CD4-positive, alpha-beta T cell treated with Interleukin-10 for 1 hour (primary cell): ENCODE results near the gene TLR8.
A peak's percentile ranks its signal among the peaks of the same experiment; 100 is the strongest.

Experiments
- DNase-seq: peaks from one replicate; pipeline ENCODE4 v3.0.0-alpha.2; 2020

Gene TLR8

DNA sequence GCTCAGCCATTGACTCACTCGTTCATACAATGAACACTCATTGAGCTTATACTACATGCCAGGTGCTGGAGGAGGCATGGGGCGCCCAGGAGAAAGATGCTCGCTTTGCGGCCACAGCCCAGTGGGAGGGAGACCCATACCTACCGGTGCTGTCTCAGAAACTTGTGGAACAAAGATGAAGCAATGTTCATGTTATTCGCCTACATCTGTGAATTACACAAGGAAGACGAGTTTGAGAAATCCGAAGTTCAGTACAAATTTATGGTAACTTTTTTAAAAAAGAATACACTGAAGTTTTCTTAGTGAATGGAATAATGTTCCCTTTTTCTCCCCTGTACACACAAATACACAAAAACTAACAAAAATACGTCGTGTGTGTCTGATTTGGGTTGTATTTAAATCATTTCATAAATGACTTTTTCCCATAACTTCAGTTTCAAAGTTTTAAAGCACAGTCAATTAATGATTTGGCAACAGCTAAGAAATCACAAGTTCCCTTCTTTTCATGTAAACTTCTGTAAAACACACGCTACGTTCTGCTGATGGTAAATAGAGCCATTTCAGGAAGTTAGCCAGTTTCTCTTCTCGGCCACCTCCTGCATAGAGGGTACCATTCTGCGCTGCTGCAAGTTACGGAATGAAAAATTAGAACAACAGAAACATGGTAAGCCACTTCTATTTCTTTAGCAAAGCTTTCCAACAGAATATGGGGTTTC, at the start of gene TLR8:
Gene TLR8 (plus strand): TSS at position 575 of the 716 bp plus-strand sequence. CDS start 87 bp downstream, at position 662.
- DNase-seq: no peak

DNA sequence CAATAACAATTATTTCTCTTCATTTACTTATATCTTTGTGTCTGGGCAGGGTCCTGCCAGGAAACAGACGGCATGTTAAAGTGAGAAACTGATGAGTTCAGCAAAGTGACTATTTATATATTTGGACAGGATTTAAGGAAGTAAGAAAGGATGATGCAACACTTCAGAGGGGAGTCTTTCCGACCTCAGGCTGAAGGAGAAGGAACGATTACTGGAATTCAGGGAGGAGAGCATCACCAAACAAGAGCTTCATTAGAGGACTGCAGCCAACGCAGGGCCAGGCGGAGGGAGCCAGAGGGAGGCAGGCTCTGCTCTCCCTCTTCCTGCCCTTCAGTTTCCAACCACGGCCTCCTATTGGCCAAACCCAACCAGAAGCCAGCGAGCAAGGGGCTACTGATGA, 41.1 kb upstream of the TLR8 start:
- DNase-seq: no peak

DNA sequence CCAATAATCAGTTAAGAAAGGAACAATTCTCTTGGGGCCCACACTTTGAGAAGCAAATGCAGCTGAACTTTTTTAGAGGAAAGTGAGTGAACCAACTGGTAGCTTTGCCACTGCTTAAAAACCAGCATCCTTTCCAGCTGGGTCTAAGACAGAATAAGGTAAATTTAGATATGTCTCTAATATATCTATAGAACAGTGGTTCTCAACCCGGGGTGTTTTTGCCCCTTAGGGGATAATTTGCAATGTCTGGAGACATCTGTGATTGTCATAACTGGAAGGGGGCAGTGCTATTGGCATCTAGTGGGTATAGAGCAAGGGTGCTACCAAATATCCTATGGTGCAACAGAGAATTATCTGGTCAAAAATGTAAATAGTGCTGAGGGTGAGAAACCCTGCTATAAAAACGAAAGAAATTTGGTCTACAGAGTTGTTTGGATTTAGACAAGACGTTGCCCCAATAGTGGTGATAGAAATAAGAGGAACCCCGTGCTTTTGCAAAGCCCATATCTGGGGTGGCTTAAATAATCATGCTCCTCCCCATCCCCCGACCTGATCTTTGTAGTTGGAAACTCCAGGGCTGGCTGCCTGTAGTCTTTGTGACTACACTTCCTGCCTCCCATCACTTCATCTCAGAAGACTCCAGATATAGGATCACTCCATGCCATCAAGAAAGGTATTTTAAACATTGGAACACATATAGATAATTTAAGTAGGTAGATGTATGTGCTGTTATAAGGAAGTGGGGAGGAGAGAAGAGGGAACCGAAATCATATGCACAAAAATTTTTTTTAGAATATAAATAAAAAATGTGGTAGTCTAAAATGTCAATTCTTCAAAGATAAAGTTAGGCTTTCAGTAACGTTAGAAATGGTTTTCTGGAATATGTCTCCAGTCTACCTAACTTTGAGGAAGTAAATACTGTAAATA, 39.7 kb upstream of the TLR8 start, which contains the start of gene TLR7:
Gene TLR7 (plus strand): TSS at position 622 of the 927 bp plus-strand sequence. CDS start 507 bp downstream, outside the sequence.
- DNase-seq: no peak

DNA sequence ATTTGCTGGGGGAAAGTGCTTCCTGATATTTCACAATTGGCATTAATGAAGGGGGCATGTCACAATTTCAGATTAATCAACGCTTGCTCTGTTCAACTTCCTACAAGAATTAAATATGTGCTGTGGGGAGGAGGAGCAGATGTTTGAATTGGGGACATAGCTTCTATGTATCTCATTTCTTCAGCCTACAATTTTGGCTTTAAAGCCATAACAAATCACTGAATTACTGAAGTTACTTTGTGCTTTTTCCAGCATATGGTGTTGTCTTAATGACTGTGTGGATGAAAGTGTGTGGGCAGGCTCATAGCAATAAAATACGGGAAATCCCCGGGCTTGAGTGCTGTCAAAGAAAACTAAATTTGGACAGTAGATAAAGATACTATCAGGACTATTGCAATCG, 38.7 kb upstream of the TLR8 start:
- DNase-seq: no peak

DNA sequence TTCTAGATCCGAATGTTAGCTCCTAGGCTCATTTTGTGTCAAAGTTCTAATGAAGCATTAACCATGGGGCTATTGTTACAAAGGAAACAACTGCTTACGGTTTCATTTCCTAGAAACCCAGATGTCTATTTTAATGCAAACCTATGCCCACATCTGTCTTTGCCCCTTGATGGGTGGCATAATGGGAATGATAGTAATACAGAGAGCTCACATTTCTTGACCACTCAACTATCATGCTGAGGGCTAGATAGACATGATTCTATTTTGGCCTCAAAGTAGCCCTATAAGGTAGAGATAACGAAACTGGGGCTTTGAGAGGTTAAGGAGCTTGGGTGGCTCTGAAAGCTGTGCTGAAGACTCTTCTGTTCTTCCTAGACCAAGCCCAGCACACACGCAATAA, 37.7 kb upstream of the TLR8 start:
- no peak for DNase-seq

DNA sequence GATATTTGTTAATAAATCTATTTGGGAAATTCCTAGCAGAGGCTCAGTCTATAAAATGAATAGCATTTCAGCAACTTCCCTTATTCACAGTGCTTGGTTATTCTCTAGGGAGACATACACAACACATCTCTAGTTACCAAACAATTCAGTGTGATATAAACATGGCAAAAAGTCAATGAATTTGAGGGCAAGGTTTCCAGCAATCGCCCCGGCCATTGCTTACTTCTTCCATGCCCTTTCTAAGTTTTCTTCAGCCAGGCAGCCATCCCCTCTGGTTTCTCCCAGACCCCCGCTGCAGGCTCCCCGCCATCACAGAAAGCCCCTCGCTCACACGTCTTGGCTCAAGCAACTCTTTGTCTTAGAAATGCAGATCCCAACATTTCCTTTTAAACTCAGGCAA, 35.2 kb upstream of the TLR8 start:
- DNase-seq: no peak

DNA sequence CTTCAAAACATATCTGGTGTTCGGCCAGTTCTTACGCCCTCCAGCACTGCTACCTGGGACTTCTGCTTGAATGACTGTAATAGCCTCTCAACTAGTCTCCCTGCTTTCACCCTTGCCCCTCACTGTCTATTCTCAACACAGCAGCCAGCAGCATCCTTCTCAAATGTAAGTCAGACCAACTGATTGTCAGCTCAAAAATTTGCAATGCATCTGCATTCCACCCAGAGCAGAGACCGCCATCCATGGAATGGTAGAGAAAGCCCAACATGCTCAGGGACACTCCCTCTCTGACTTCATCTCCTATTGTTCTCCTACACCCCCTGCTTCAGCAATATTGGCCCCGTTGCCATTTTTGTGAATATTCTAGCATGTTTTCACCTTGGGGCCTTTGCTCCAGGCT, 33.7 kb upstream of the TLR8 start:
- DNase-seq: no peak

DNA sequence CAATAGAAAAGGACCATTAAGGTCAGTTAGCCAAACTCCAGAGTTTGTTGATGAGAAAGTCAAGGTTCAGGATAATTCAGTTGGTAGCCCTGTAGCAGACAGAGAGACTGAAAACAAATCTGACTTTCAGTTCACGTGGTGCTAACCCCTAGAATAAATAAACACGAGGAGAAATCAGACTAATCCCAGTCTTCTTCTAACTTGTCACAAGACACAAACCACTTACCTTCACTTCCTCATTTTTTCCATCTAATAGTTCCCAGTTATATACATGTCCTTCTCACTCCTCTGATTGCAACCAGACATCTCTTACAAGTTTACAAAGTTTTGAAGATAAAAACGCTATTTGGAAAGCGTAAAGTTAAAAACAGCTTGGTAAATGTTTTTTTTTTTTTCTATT, 31.8 kb upstream of the TLR8 start:
- no peak for DNase-seq

DNA sequence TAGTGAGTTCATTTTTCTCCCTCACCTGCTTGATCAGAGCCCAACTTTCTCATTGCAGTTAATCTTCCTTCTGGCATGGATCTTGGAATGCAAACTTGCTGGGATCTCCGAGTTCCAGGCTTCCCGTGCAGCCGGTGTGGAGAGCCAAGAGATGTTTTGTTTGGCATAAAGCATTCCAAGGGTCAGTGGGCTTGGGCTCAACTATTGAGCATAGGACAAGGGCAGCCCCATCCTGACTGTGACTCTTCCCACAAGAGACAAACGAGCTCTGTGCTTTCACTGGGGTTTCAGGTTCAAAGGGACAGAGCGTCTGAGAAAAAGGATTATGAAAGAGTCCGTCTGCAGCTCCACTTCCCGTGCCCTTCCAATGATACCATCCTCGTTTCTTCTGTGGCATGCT, 29.0 kb upstream of the TLR8 start:
- no peak for DNase-seq

DNA sequence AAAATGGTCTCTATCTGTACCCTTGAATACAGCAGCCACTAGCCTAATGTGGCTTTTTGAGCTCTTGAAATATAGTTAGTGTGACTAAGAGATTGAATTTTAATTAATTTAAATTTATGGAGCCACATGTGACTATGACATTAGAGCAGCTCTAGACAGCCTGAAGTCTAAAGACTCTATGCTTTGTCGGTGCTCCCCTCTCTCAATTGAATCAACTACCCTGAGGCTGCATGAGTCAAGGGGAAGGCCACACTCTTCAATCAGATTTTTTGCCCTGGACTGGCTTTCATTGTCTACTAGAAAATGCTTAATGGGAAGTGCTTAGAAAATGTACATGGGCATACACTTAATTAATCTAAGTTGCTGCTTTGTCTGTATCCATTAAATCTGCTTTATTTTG, 27.9 kb upstream of the TLR8 start:
- no peak for DNase-seq

DNA sequence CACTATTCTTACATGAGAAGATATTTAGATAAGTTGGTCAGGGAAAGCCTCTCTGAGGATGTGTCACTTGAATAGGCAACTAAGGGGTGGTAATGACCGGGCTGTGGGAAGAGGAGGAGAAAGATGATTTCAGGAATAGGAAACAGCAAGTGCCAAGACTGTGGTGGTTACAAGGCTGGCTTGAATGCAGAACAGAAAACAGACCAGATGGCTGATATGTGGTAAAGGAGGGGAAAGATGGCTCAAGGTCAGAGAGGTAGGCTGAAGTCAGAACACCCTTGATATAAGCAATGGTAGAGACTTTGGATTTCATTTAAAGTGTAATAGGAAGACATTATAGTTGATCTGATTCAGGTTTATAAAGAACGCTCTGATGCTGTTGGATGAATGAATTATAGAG, 24.5 kb upstream of the TLR8 start:
- DNase-seq: no peak

DNA sequence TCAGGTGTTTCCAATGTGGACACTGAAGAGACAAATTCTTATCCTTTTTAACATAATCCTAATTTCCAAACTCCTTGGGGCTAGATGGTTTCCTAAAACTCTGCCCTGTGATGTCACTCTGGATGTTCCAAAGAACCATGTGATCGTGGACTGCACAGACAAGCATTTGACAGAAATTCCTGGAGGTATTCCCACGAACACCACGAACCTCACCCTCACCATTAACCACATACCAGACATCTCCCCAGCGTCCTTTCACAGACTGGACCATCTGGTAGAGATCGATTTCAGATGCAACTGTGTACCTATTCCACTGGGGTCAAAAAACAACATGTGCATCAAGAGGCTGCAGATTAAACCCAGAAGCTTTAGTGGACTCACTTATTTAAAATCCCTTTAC, 20.9 kb upstream of the TLR8 start:
- DNase-seq: no peak

DNA sequence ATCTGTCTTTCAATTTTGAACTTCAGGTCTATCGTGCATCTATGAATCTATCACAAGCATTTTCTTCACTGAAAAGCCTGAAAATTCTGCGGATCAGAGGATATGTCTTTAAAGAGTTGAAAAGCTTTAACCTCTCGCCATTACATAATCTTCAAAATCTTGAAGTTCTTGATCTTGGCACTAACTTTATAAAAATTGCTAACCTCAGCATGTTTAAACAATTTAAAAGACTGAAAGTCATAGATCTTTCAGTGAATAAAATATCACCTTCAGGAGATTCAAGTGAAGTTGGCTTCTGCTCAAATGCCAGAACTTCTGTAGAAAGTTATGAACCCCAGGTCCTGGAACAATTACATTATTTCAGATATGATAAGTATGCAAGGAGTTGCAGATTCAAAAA, 19.9 kb upstream of the TLR8 start:
- DNase-seq: no peak

DNA sequence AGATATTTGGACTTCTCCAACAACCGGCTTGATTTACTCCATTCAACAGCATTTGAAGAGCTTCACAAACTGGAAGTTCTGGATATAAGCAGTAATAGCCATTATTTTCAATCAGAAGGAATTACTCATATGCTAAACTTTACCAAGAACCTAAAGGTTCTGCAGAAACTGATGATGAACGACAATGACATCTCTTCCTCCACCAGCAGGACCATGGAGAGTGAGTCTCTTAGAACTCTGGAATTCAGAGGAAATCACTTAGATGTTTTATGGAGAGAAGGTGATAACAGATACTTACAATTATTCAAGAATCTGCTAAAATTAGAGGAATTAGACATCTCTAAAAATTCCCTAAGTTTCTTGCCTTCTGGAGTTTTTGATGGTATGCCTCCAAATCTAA, 19.3 kb upstream of the TLR8 start:
- no peak for DNase-seq

DNA sequence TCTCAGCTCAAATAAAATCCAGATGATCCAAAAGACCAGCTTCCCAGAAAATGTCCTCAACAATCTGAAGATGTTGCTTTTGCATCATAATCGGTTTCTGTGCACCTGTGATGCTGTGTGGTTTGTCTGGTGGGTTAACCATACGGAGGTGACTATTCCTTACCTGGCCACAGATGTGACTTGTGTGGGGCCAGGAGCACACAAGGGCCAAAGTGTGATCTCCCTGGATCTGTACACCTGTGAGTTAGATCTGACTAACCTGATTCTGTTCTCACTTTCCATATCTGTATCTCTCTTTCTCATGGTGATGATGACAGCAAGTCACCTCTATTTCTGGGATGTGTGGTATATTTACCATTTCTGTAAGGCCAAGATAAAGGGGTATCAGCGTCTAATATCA, 18.7 kb upstream of the TLR8 start:
- DNase-seq: no peak

DNA sequence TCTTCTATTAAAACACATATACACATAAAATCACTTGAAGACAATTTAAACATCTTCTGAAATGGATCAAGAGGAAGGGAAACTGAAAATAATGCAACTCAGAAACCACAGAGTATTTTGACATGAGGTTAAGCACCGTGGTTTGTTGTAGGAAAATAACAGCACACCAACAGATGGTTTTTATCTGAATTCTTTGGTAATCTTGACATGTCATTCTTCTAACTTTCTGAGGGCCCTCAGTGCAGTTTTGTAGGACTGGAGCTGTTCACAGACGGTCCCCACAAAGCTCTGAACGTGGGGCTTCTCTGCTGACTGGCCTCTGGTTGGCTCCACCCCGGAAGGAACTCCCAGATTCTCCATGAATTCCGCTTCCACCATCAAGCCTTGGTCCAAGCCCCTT, 16.0 kb upstream of the TLR8 start:
- no peak for DNase-seq

DNA sequence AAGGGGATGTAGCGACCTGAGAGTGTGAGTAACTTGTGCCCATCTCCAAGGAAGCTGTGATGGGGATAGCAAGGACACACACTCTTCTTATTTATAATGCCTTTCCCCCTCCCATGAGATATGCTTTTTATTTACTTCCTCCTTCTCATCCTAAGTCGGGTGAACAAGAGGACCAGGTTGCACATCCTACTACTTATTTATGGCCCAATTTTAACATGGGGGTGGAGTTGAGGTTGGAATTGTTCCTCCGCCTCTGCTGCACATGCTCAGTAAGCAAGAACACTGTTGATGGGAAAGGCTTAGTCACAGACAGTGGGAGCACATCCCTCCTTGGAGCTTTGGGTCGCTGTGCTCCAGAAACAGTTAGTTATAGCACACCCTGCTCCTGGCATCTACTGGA, 15.2 kb upstream of the TLR8 start:
- DNase-seq: no peak

DNA sequence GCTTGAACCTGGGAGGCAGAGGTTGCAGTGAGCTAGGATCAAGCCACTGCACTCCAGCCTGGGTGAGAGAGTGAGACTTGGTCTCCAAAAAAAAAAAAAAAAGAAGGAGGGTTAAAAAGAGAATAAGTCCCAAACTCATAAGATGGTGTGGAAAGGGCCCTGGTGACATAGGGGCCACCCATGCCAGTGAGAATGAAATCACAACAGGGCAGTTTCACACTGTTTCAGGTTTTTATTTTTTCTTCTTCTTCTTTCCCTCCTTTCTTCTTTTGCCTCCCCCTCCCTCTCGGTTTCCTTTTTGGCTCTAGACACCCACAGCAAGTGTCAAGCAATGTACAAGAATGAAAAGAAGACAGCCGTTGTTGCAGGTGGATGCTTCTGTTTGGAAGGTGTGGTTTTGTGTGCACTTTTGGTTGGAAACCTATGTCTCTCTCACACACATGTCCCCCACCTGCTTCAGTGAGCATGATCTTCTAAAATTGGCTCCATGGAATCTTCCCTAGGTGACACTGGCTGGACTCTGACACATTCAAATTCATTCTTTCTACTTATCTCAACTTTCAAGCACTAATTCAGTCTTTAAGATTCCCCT, 14.4 kb upstream of the TLR8 start:
- no peak for DNase-seq

DNA sequence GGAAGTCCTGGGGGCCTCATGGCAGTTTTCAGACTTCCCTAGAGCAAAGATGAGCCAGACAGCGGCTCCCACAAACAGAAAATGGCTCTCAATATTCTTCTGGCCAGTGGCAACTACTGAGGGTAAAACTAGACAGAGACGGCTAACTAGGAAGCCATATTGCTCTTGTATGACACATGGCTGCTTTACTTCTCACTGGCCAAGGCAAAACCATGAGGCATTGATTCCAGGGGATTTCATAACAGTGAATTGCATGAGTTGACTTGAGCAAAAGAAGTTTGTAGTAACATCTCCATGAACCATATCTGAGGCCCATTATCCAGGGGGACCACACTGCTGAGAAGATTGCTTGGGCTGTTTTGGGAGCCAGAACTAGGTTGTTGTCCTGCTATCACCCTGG, 13.7 kb upstream of the TLR8 start:
- no peak for DNase-seq

DNA sequence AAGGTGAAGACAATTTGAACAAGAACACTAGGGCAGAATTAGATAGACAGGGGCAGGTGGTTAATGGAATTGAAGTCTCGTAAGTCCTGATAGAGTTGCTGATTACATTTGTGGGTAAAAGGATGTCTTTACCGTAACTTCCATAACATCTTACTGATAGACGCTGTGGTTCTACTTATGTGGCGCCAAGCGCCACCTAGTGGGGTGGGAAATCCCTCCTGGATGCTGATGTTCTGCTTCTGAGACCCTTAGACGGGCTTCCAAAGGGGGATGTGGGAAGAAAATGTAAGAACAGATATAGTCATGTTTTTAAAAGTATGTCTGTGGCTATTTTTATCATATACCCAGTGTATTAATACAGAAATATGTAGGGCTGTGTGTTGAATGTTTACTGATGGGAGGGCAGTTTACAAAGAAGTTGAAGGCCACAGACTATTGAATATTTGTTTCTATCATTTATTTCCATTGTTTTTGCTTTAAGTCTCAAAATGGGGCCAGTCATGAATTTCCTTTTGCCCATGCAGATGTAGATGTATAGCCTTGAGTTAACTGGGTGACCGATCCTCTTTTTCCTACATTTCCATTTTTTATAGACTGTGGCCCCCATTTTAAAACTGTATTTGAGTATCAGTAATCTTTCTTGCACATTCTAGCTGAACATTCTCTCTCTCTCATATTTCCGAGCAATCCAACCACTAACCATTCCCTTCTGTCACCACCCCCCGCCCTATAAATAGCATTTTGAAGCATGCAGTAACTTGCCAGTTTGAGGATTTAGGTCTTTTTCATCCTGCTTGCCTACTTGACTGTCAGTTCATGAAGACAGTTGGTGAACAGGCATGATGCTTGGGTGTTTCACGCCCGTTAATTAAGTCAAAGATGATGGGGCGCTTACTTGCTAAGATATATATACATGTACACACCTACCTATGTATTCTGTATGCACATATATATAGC, 12.1 kb upstream of the TLR8 start:
- DNase-seq: peak; percentile 37

DNA sequence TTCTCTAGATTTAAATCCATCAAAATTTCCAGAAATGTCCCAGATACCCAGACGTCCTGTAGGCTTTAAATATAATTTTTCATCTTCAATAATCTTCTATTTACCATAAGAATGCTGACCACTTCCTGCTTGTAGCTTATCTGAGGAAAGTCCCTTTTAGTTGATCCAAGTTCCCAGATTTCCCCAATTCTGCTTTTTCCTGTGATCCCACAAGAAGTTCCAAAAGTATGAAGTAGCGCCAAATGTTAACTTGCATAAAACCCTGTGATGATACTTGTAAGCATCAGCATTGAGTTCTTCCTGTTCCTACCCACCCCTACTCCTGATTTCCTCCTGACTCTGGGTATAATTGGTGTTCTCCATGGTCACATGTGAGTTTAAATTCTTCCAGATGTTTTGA, 10.6 kb upstream of the TLR8 start:
- DNase-seq: no peak

DNA sequence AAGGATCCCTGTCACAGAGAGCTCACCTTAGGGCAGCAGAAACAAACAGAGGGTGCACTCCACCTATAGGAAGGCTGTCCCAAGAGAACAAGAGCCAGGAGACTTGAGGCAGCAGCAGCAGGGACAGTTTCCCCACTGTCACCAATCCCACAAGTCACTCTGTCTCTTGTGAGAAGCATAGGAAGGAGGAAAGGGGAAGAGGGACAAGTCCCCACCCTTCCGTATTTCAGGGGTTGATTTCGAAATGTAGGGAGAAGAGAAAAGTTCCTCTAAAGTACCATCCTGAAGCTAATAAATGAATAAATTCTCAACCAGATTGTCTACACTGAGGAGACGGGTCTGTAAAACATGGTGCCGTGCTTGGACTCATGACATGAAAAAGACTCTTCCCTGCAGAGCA, 9.5 kb upstream of the TLR8 start:
- DNase-seq: no peak

DNA sequence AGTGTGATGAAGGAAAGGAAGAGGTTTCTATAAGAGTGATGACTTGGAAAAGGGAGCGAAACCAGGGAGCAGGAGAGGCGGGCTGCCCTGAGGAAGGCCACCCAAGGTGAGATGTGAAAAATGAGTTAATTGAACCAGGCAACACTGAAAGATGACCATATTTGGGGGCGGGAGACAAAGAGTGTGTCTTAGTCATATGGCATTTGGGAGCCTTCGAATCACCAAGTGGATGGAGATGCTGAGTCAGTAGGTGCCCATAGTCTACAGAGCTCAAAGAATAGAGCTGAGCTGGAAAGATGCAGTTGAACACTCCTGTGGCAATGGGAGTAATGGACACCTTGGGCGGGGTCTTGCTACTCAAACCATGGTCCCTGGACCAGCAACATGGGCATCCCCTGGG, 8.3 kb upstream of the TLR8 start:
- DNase-seq: no peak
